ENCODE data around the gene TUBGCP5. TPM values are rescaled to one million over a fixed set of nuclear protein-coding genes. Genes with fewer than 3 reads are reported as not detected.

The TUBGCP5 gene
- total RNA-seq, 4 donors from 2014 or later = 10.1 to 19.1 (median 10.7) TPM

DNA sequence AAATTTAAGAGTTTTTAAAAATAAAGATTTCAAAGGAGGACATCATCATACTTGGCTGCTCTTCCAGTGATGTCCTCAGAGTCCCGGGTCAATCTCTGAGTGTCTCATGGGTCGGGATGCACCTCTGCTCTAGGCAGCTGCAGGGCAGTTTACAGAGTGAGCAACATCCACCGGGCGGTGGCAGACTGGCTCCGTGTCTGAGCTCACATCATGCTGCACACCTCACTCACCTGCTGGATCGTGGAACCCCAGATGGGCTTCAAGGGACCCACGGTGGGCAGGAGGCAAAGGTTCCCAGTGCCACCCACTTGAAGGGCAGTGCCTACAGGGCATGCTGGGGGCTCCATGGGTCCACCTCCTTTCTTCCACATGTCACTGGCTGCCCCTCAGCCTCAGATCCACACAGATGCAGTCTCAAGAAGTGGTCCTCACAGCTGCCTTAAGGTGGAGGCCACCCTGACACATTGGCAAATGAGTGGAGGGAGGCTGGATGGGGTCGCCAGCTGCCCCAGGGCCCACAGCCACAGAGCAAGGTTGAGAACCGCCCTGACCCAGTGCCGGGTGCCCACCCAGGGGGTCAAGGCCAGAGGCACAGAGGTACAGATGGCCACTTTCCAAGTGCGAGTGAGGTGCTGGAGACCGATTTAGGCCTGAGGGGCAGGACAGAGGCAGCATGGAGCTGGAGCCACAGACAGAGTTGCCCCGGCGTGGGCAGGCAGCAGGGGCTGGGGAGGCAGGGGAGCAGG lies 84.4 kb downstream of the TUBGCP5 start:
- 90 to 100% methylated on average over 1 to 14 of the region's 14 CpGs for WGBS, 2 donors (ENCODE audit: low coverage in 1 of 2)
- Histone ChIP-seq H3K27me3 (no peaks in the 10 kb centered on the region), H3K9me3 (no peaks in the 10 kb centered on the region), H3K36me3 (no peaks in the 10 kb centered on the region), H3K4me1 (peaks cover 10 to 45% (median 13%) of the 10 kb centered on the region in 4 donors), H3K4me3 (no peak overlapping the region), H3K27ac (no peak overlapping the region)
- in situ Hi-C loops (cut with MboI; ENCODE audit: low pct_ligation_motif_present in 1 of 4, low pct_unique_long_range_greater_than_20kb in 1 of 4, low sequenced_read_pairs in 3 of 4) (no loop called here), intact Hi-C loops (cut with DNase I; ENCODE audit: low total_unique reads) (loop anchor here (10.0 kb wide), 1 partner anchor 80 kb away; the partner anchor contains the start of gene TUBGCP5)
- TF ChIP-seq CTCF (IDR thresholded peaks at IDR 0.05) (no peak), EP300 (IDR thresholded peaks at IDR 0.05; ENCODE audit: low read depth) (no peak), POLR2A (IDR thresholded peaks at IDR 0.05) (no peak), POLR2AphosphoS5 (IDR thresholded peaks at IDR 0.05) (no peak)
- DNase-seq = no peak

DNA sequence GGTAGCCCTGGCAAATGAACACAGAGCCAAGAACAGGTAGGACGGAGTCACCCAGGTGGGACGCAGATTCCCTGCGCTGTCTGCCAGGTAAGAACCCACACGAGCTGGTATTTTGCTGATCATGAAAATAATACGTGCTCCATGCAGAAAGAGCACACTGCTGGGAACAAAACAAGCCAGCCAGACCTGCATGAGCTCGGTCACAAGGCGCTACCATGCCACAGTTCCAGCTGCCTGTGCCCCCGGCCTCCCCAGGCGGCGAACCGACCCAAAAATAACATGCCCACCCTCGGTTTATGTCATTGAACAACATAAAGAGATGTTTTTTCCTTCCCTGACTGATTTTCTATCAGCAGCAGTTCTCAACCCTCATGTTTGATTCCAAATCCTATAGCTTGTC lies 85.0 kb downstream of the TUBGCP5 start:
- Histone ChIP-seq H3K27me3 (no peaks in the 10 kb centered on the region), H3K4me3 (no peak overlapping the region), H3K27ac (no peak overlapping the region), H3K9me3 (no peaks in the 10 kb centered on the region), H3K4me1 (peaks cover 10 to 49% (median 13%) of the 10 kb centered on the region in 4 donors), H3K36me3 (no peaks in the 10 kb centered on the region)
- DNase-seq = no peak
- intact Hi-C loops (cut with DNase I; ENCODE audit: low total_unique reads) = loop anchor here (10.0 kb wide), 1 partner anchor 80 kb away; the partner anchor contains the start of gene TUBGCP5
- TF ChIP-seq EP300 (IDR thresholded peaks at IDR 0.05; ENCODE audit: low read depth) = no peak
- no peak for TF ChIP-seq POLR2AphosphoS5 (IDR thresholded peaks at IDR 0.05)
- TF ChIP-seq POLR2A (IDR thresholded peaks at IDR 0.05) = no peak
- in situ Hi-C loops (cut with MboI; ENCODE audit: low pct_ligation_motif_present in 1 of 4, low pct_unique_long_range_greater_than_20kb in 1 of 4, low sequenced_read_pairs in 3 of 4) = no loop called here
- WGBS, 2 donors (ENCODE audit: low coverage in 1 of 2) = 86 to 87% methylated on average over 9 to 12 of the region's 12 CpGs

GRCh38 chr15:22952796-22953579 lies 86.4 kb downstream of the TUBGCP5 start:
- intact Hi-C loops (cut with DNase I; ENCODE audit: low total_unique reads) (loop anchor here (10.0 kb wide), 1 partner anchor 82 kb away; the partner anchor contains the start of gene TUBGCP5), in situ Hi-C loops (cut with MboI; ENCODE audit: low pct_ligation_motif_present in 1 of 4, low pct_unique_long_range_greater_than_20kb in 1 of 4, low sequenced_read_pairs in 3 of 4) (no loop called here)
- no peak overlapping the region for H3K4me3 ChIP-seq
- no peaks in the 10 kb centered on the region for H3K36me3 ChIP-seq
- H3K27me3 ChIP-seq = no peaks in the 10 kb centered on the region
- TF ChIP-seq EP300 (IDR thresholded peaks at IDR 0.05; ENCODE audit: low read depth) (no peak), POLR2A (IDR thresholded peaks at IDR 0.05) (no peak), POLR2AphosphoS5 (IDR thresholded peaks at IDR 0.05) (no peak), CTCF (IDR thresholded peaks at IDR 0.05) (no peak)
- no peaks in the 10 kb centered on the region for H3K9me3 ChIP-seq
- peaks cover 10 to 62% (median 13%) of the 10 kb centered on the region in 4 donors for H3K4me1 ChIP-seq
- WGBS, 2 donors (ENCODE audit: low coverage in 1 of 2) = 76 to 80% methylated on average over 1 to 21 of the region's 21 CpGs
- peak overlapping the region in 2 of 4 donors; percentile 36 to 61 for H3K27ac ChIP-seq
- no peak for DNase-seq

DNA sequence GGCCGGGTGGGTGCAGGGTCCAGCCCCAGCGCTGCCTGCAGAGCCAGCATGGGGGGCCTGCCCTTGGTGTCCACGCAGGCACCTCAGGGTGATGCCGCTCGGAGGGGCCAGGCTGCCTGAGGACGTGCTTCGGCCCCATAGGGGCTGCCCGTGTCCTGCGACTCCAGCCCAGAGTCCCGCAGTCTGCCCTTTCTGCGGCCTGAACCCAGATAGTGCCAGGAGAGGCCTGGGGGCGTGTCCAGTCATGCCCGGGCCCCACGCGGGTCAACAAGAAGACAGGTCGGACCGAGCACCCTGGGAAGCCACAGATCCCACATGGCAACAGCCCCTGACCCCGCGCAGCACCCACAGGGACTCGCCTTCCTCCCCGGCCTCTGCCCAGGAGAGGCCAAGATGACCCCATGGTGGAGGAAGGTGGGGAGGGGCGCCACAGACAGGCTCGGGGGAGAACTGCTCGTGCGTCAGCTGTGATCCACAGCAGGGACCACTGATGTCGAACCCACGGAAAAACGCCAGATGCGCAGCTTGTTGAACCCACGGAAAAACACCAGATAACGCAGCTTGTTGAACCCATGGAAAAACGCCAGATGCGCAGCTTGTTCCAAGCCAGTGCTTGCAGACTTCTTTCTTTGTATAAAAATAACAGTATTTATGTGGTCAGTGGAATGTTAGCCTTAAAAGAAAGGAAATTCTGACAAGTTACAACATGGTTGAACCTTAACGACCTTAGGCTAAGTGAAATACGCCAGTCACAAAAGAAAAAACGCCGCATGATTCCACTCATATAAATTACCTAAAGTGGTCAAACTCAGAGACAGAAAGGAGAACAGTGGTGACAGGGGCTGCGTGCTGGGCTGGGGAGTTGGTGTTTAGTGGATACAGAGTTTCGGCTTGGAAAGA lies 87.7 kb downstream of the TUBGCP5 start:
- no peak for TF ChIP-seq POLR2AphosphoS5 (IDR thresholded peaks at IDR 0.05)
- TF ChIP-seq EP300 (IDR thresholded peaks at IDR 0.05; ENCODE audit: low read depth) = no peak
- no peak for TF ChIP-seq CTCF (IDR thresholded peaks at IDR 0.05)
- no peak for TF ChIP-seq POLR2A (IDR thresholded peaks at IDR 0.05)
- H3K4me1 ChIP-seq = peaks cover 8 to 52% (median 10%) of the 10 kb centered on the region in 4 donors

More for the DNA sequence above, 87.7 kb downstream of the TUBGCP5 start:
- Histone ChIP-seq H3K27ac (peak overlapping the region; percentile 7 to 61 (median 29)), H3K27me3 (no peaks in the 10 kb centered on the region), H3K4me3 (no peak overlapping the region), H3K9me3 (no peaks in the 10 kb centered on the region), H3K36me3 (no peaks in the 10 kb centered on the region)
- in situ Hi-C loops (cut with MboI; ENCODE audit: low pct_ligation_motif_present in 1 of 4, low pct_unique_long_range_greater_than_20kb in 1 of 4, low sequenced_read_pairs in 3 of 4) = no loop called here
- intact Hi-C loops (cut with DNase I; ENCODE audit: low total_unique reads) = loop anchor here (10.0 kb wide), 1 partner anchor 83 kb away; the partner anchor contains the start of gene TUBGCP5
- 78 to 83% methylated on average over 11 to 26 of the region's 39 CpGs for WGBS, 2 donors (ENCODE audit: low coverage in 1 of 2)
- no peak for DNase-seq
